Measurements from ENCODE around the gene METTL15.

GRCh38 chr11:28251257-28251656 is 143.1 kb downstream of the METTL15 start:
- TF ChIP-seq PATZ1 (CRISPR knock-in tag; IDR thresholded peaks at IDR 0.05; ENCODE audit: borderline replicate concordance): no peak
- TF ChIP-seq OSR1 (CRISPR knock-in tag; IDR thresholded peaks at IDR 0.05): no peak
- TF ChIP-seq RARB (CRISPR knock-in tag; IDR thresholded peaks at IDR 0.05): no peak
- TF ChIP-seq ZFP30 (CRISPR knock-in tag; IDR thresholded peaks at IDR 0.05): no peak
- TF ChIP-seq ZNF565 (CRISPR knock-in tag; conservative IDR thresholded peaks at IDR 0.05; ENCODE audit: low read depth): no peak

Measured in SK-N-SH treated with all-trans-retinoic acid at 6 μM for 48 hours (cell line).